Urothelium cell line (cell line): ENCODE measurements around the gene HAO1.
"Not testable (repeated sequence)": the region's sequence is repeated elsewhere in the genome, so short reads cannot be mapped to it uniquely, and the experiment has no call there.

ENCODE experiments used
- DNase-seq: peaks from one replicate; pipeline ENCODE4 v3.0.0; 2011; ENCODE audit warnings: low spot score, mixed read lengths
- FAIRE-seq: peaks from 2 replicates; lab custom pipeline; 2011; peaks lifted over from hg19 to GRCh38; lab: Jason Lieb, UNC

HAO1 gene

DNA sequence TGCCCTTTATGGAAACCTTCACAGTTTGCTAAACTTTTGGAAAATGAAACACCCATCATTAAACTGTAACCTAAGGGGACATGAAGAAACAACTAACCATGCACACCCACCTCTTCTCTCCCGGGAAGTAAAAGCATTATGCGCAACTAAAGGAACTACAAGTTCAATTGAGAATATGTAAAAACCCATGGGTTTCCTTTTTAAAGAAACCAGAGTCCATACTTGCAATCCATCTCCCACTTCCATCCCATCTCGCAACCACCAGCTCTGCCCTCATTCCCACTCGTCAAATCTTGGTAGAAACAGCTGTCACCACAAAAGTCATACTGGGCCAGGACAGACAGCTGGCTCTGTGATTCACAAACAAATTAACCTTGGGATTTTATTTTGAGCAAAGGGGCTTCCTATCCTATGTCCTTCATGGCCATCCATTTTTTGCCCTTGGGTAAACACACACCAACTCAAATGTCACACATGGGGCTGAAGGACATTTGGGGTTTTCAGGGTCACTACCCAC, 81.5 kb downstream of the HAO1 start:
- FAIRE-seq (no peak), DNase-seq (no peak)

DNA sequence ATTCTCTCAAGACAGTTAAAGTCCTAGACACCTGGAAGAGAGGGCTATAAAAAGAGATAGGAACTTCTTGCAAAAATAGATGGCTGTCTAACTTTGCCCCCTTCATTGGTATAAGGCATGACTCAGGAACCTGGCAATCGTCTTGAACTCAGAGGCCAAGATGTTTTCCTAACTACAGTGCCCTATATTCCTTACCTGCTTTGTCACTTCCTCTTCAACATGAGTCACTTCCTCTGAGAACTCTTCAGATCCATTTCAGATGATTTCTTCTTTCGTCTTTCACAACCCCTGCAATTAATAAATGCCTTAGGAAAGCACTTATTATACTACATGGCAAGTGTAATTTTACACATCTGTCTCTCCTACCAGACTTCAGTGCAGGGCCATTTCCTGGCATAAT, 83.5 kb downstream of the HAO1 start:
- no peak for FAIRE-seq
- peak; percentile 44 for DNase-seq

DNA sequence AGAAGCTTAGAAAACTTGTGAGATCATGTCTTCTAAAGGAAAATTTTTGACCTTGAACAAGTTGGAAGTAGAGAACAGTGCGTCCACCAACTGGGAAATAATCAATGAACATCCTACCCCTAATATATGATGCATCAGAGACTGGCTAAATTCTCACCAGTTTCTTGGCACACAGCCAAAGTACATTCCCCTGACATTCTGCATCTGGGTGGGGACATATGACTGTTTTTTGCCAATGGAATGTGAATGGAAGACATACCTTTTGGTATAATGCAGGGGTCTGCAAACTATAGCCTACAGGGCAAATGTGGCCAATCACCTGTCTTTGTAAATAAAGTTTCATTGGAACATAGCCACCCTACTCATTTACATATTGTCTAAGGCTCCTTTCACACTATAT, 84.7 kb downstream of the HAO1 start:
- FAIRE-seq, result no peak
- DNase-seq, result peak; percentile 15

DNA sequence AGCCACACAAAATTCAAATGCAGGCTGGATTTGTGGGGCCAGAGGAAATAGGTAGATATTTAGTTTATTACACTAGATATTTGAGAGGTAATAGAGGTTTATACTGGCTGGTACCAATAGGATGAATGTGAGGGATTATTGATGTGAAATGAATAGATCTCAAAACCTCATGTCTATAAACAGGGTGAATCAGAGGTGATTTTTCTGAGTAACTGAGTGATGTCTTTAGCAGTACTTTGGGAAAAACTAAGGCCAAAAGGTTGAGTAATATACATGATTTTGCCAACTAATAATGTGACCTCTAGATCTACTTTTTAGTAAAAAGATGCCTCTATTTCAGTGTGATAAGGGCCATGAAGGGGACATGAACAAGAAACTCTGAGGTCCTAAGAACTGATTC, 86.8 kb downstream of the HAO1 start:
- FAIRE-seq, result no peak
- no peak for DNase-seq

DNA sequence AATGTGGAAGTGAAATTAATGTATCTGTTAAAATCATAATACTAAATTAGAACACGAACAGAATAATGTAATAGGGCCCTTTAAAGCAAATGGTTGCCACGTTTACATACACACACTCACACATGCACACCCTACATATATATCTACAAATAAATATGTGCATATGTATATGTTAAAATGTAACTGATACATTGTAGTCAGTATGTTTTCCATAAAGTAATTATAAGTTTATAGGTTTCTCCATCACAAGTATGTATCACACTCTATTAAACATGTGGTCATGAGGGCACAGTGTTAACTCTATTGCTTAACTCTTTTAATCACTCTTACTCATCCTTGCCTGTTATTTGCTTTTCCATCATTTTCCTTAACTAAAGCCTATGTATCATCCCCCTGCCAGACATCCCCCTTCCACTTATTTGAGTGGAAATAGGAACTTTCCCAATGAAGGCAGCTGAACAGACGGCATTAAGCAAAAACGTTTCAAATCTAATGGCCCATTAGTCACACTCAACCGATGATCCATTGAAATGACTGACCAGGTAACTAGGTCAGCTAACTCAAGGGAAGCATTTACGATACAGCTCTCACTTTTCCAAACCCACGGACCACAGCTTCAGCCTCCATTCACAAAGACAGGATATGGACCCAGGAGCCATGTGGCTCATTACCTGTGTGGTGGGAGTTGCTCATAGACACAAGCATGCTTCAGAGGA, 89.3 kb downstream of the HAO1 start:
- FAIRE-seq (no peak), DNase-seq (no peak)

DNA sequence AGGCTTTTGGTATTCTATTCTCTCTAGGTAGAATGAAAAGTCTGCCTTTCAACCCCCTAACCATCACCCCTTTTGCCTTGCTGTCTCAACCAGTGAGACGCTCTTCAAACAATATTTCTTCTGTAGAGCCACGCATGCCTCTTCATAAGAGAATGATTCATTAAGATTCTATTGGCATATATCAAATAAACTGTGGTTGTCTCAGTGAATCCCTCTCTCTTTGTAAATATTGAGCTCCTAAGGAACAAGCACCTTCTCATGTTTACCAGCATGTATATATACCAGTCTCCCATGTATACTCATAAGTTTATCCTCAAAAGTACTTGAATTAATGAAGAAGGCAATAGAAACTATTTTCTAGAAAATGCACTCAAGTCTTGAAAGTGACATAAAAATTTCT, 90.6 kb downstream of the HAO1 start:
- FAIRE-seq, result no peak
- DNase-seq, result no peak

DNA sequence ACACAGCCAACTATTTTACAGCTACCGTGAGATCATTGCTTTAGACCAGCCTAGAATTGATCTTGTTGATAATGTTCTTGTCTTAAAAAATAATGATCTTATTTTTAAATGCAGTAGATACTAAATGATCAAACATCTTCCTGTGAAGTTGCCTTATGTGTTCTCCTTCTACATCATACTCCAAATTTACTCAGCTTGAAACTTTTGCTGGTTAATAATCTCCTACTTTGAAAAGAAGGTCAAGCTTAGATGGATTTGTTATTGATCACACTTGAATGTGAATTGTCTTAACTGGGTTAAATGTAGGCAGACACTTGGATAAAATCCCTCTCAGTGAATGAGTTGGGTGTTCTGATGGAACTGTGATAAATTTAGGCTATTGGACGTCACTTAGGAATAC, 91.9 kb downstream of the HAO1 start:
- FAIRE-seq (no peak), DNase-seq (no peak)

DNA sequence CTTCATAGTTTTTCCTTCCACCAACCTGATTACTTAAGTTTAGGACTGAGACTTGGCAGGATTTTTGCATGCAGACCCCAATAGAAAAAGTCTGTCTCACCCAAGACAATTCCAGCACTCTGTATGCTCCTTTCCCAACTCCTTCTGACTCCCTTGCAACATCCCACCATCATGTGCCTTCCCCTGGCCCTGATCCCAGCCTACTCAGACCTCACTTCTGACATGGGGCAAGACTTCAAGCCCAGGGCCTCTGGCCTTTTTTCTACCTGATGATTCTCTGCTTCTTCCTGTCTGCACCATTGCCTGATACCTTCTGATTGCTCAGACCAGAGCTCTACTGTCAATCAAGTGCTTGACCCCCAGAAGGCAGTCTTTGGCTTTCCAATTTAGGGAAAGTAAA, 96.6 kb downstream of the HAO1 start:
- DNase-seq (no peak), FAIRE-seq (no peak)

DNA sequence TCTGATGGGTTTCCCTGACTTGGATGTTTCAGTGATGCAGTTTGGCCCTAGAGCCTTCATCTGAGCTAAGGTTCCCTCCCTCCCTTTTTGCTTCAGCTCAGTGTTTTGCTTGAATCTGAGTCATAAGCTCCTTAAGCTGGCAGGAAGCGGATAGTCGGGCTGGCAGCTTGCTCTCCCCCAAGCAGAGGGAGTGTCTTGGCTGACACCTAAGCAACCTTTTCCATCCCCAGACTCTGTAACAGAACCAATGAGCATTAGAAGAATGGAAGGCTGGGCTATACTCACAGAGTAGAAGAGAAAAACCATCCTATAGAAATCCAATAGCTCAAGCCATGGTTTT, 98.3 kb downstream of the HAO1 start:
- peak; percentile 77 for DNase-seq

DNA sequence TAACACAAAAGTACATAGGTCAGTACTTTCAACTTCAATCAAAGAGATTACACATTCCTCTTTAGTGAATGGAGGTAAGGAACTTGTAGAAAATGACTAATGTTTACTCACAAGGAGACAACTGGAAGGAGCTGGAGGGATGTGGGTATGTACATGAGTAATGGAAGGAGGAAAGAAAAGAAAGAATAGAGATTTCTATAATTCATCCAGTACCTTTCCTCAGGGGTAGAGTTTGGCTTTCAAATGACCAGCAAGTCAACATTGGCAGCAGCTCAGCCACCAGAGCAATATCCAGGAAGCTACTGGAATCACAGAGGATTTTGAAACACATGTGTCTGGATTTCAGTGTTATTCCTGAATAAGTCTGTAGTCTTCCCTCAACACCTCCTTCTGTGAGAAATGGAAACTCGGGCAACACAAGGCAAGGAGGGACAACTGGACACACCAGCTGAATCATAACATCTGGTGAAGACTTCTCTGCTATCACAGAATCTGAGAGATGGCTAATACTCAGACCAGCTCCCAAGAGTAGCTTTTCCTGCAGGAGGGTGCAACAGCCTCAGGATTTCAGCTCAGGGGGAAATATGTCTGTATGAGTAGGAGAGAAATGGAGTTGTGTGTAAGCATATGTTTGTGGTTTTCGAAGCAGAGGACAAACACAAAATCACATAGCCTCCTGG, 98.8 kb downstream of the HAO1 start:
- FAIRE-seq (no peak), DNase-seq (peak; percentile 16)

More for the DNA sequence above, 98.3 kb downstream of the HAO1 start:
- FAIRE-seq, result no peak

DNA sequence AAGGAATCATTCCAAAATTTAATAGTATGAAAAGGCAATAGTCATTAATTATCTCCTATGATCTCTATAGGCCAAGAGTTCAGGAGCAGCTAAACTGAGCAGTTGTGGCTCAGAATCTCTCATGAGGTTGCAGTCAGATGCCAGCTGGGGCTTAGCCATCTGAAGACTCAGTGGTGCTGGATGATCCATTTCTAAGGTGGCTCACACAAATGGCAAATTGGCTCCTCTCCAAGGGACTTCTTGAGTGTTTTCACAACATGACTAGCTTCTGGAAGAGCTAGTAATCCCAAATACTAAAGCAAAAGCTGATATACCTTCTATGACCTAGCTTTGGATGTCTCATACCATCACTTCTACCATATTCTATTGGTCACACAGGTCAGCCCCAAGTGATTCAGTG, 104.2 kb downstream of the HAO1 start:
- no peak for DNase-seq
- no peak for FAIRE-seq

DNA sequence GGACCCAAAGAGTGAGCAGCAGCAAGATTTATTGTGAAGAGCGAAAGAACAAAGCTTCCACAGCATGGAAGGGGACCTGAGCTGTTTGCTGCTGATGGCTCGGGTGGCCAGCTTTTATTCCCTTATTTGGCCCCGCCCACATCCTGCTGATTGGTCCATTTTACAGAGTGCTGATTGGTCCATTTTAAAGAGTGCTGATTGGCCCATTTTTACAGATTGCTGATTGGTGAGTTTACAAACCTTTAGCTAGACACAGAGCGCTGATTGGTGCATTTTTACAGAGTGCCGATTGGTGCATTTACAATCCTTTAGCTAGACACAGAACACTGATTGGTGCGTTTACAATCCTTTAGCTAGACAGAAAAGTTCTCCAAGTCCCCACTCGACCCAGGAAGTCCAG, 105.8 kb downstream of the HAO1 start:
- not testable (repeated sequence) for DNase-seq, FAIRE-seq
